Testis (tissue), 3 donors: ENCODE results near the gene TMEM145. TPM values are rescaled to one million over a fixed set of nuclear protein-coding genes. Genes with fewer than 3 reads are reported as not detected.

Source experiments
- DNase-seq: peaks from one replicate; pipeline ENCODE4 v3.0.0-alpha.2; 2019
- H3K27ac ChIP-seq, 2 donors: fragments of 200-600 bp; sonication (generic); one replicate each; pipeline ENCODE4 v1.5.1; 2019
- H3K27me3 ChIP-seq: fragments of 200-600 bp; sonication (generic); one replicate; pipeline ENCODE4 v1.5.1; 2019
- H3K36me3 ChIP-seq: fragments of 200-600 bp; sonication (generic); one replicate; pipeline ENCODE4 v1.5.1; 2017; ENCODE audit warnings: low read depth; ENCODE audit errors: missing control alignments
- H3K4me1 ChIP-seq: fragments of 200-600 bp; sonication (generic); one replicate; pipeline ENCODE4 v1.5.1; 2019
- H3K4me3 ChIP-seq, 2 donors: fragments of 200-600 bp; sonication (generic); one replicate each; pipeline ENCODE4 v1.5.1; 2017 to 2019
- H3K9me3 ChIP-seq: fragments of 200-600 bp; sonication (generic); one replicate; pipeline ENCODE4 v1.5.1; 2017
- POLR2A ChIP-seq: fragments of 450-650 bp; IDR thresholded peaks from one replicate; pipeline ENCODE4 v1.6.1; 2017; ENCODE audit warnings: antibody characterized with exemption, mild to moderate bottlenecking, moderate library complexity
- WGBS, 2 donors: methylation state at CpG; one replicate each; pipeline ENCODE4 v1.1.5; 2018; 5-methylcytosine and 5-hydroxymethylcytosine counted together
- intact Hi-C: fragments of 100-400 bp; cut with DNase I; formaldehyde crosslinking; loops from one replicate; pipeline ENCODE4 v1.15.1; 2023; ENCODE audit warnings: low total_unique reads
- polyA plus RNA-seq: library from polyadenylated mRNA; stranded (reverse); fragments of 350-450 nt; fragmentation: Illumina TruSeq; extraction: RNeasy Lipid Tissue Mini Kit (QIAGEN cat#74804); gene quantifications from one replicate; pipeline ENCODE4 v1.2.3, GENCODE V29; 2014; ENCODE audit warnings: low read depth, low replicate concordance; ENCODE audit not compliant: insufficient read depth
- total RNA-seq, 2 donors: library from RNA; depleted of rRNA; stranded (reverse); fragments of >200 nt; gene quantifications; one replicate each; pipeline ENCODE4 v1.2.3, GENCODE V29; 2016
- TF ChIP-seq, protein P1 (sequence below), 3 experiments: fragments of 450-650 bp in 2 of 3; fragments of 200-600 bp in 1 of 3; sonication (generic) in 1 of 3; IDR thresholded peaks; one replicate each; pipeline ENCODE4 v1.5.1; 2016 to 2019; ENCODE audit warnings: antibody characterized with exemption in 3 of 3, mild to moderate bottlenecking in 2 of 3, moderate library complexity in 1 of 3

Gene TMEM145
- total and polyA plus RNA-seq, 3 donors from 2014 or later: 6.9 to 12.3 (median 7.2) TPM

- 78 to 83% methylated on average over 9 to 31 of the region's 31 CpGs for WGBS, 2 donors
Observed at GRCh38 chr19:42290523-42291434, 22.3 kb upstream of the TMEM145 start.

DNA sequence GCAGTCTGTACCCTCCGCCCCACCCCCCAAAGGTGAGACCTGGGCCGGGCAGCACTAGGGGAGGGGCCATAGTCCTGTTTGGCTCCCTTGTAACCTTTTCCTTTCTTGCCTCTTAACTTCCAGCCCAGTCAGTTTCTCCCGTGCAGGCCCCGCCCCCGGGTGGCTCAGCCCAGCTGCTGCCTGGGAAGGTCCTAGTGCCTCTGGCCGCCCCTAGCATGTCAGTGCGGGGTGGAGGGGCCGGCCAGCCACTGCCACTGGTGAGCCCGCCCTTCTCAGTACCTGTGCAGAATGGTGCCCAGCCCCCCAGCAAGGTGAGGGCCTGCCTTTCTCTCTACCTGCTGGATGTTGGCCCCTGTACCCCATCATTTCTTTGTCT lies 21.7 kb upstream of the TMEM145 start:
- Histone ChIP-seq H3K27ac (no peak overlapping the region), H3K36me3 (no peaks in the 10 kb centered on the region), H3K4me1 (peaks cover 6% of the 10 kb centered on the region), H3K4me3 (no peak overlapping the region), H3K9me3 (no peaks in the 10 kb centered on the region), H3K27me3 (no peaks in the 10 kb centered on the region)
- no peak for DNase-seq
- TF ChIP-seq, protein P1, sequence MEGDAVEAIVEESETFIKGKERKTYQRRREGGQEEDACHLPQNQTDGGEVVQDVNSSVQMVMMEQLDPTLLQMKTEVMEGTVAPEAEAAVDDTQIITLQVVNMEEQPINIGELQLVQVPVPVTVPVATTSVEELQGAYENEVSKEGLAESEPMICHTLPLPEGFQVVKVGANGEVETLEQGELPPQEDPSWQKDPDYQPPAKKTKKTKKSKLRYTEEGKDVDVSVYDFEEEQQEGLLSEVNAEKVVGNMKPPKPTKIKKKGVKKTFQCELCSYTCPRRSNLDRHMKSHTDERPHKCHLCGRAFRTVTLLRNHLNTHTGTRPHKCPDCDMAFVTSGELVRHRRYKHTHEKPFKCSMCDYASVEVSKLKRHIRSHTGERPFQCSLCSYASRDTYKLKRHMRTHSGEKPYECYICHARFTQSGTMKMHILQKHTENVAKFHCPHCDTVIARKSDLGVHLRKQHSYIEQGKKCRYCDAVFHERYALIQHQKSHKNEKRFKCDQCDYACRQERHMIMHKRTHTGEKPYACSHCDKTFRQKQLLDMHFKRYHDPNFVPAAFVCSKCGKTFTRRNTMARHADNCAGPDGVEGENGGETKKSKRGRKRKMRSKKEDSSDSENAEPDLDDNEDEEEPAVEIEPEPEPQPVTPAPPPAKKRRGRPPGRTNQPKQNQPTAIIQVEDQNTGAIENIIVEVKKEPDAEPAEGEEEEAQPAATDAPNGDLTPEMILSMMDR (IDR thresholded peaks at IDR 0.05): no peak
- no peak for TF ChIP-seq POLR2A
- 62 to 78% methylated on average over 9 of the region's 9 CpGs for WGBS, 2 donors
- intact Hi-C loops: loop anchor here (5.0 kb wide), 1 partner anchor 44 kb away; no protein-coding TSS in a partner anchor

More at GRCh38 chr19:42290523-42291434, 22.3 kb upstream of the TMEM145 start:
- no peak for DNase-seq
- Histone ChIP-seq H3K36me3 (no peaks in the 10 kb centered on the region), H3K4me3 (no peak overlapping the region), H3K4me1 (peaks cover 12% of the 10 kb centered on the region), H3K27me3 (no peaks in the 10 kb centered on the region), H3K27ac (no peak overlapping the region), H3K9me3 (no peaks in the 10 kb centered on the region)
- intact Hi-C loops: loop anchor here (5.0 kb wide), 1 partner anchor 43 kb away; no protein-coding TSS in a partner anchor
- TF ChIP-seq, protein P1 (IDR thresholded peaks at IDR 0.05): peak; percentile 25 to 40 (median 29)
- no peak for TF ChIP-seq POLR2A

DNA sequence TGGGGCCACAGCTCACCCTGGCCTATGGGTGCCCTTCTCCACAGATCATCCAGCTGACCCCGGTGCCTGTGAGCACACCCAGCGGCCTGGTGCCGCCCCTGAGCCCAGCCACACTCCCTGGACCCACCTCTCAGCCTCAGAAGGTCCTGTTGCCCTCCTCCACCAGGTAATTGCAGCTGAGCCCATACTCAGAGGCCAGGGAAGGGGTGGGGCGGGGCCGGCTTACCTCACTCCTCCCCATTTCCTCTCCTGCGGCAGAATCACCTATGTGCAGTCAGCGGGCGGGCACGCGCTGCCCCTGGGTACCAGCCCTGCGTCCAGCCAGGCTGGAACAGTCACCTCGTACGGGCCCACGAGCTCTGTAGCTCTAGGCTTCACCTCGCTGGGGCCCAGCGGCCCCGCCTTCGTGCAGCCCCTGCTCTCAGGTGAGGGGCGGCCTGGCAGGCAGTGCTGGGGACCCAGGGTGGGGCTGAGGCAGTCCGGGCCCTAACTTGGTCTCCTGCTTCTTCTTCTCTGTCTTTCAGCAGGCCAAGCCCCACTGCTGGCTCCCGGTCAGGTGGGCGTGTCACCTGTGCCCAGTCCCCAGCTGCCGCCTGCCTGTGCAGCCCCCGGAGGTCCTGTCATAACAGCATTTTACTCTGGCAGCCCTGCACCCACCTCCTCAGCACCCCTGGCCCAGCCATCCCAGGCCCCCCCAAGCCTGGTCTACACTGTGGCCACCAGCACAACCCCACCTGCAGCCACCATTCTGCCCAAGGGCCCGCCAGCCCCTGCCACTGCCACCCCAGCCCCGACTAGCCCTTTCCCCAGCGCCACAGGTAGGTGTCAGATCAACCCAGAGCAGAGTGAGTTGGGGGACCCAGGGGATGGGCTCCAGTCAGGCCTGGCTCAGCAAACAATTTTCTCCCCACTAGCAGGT lies 20.8 kb upstream of the TMEM145 start:
- DNase-seq: no peak
- no peak overlapping the region for H3K27ac ChIP-seq
- TF ChIP-seq, protein P1 (IDR thresholded peaks at IDR 0.05): no peak
- TF ChIP-seq POLR2A: no peak
- no peaks in the 10 kb centered on the region for H3K4me1 ChIP-seq
- no peak overlapping the region for H3K4me3 ChIP-seq
- intact Hi-C loops: loop anchor here (5.0 kb wide), 1 partner anchor 45 kb away; no protein-coding TSS in a partner anchor
- no peaks in the 10 kb centered on the region for H3K36me3 ChIP-seq
- no peaks in the 10 kb centered on the region for H3K27me3 ChIP-seq
- H3K9me3 ChIP-seq: no peaks in the 10 kb centered on the region
- 88 to 92% methylated on average over 9 to 27 of the region's 27 CpGs for WGBS, 2 donors

- Histone ChIP-seq H3K27me3 (no peaks in the 10 kb centered on the region), H3K36me3 (no peaks in the 10 kb centered on the region)
- intact Hi-C loops: loop anchor here (5.0 kb wide), 1 partner anchor 46 kb away; no protein-coding TSS in a partner anchor
Observed at GRCh38 chr19:42292963-42293362, 20.1 kb upstream of the TMEM145 start.

More at GRCh38 chr19:42292963-42293362, 20.1 kb upstream of the TMEM145 start:
- no peaks in the 10 kb centered on the region for H3K9me3 ChIP-seq
- no peak overlapping the region for H3K4me3 ChIP-seq
- TF ChIP-seq POLR2A: no peak
- TF ChIP-seq, protein P1 (IDR thresholded peaks at IDR 0.05): no peak
- no peaks in the 10 kb centered on the region for H3K4me1 ChIP-seq
- 80 to 86% methylated on average over 7 to 13 of the region's 14 CpGs for WGBS, 2 donors
- DNase-seq: no peak
- no peak overlapping the region for H3K27ac ChIP-seq
